Progenitor cell of endocrine pancreas (in vitro differentiated cells): ENCODE results near the gene FBXO24. TPM values are rescaled to one million over a fixed set of nuclear protein-coding genes. Genes with fewer than 3 reads are reported as not detected.
"Not testable (repeated sequence)": the region's sequence is repeated elsewhere in the genome, so short reads cannot be mapped to it uniquely, and the experiment has no call there.

Experiments
- DNase-seq: peaks from one replicate; pipeline ENCODE4 v3.0.0; 2021; ENCODE audit warnings: low spot score; ENCODE audit not compliant: unreplicated experiment
- H3K27ac Mint-ChIP-seq: 2 replicates; pipeline ENCODE4 v1.8.0; 2021; ENCODE audit warnings: mild to moderate bottlenecking, moderate library complexity, mixed read lengths
- H3K27me3 Mint-ChIP-seq: 2 replicates; pipeline ENCODE4 v1.8.0; 2021; ENCODE audit warnings: mixed read lengths
- H3K36me3 Mint-ChIP-seq: 2 replicates; pipeline ENCODE4 v1.8.0; 2022; ENCODE audit warnings: mixed read lengths; ENCODE audit not compliant: insufficient read depth
- H3K4me1 Mint-ChIP-seq: 2 replicates; pipeline ENCODE4 v1.8.0; 2021; ENCODE audit warnings: low read depth, mixed read lengths
- H3K4me3 Mint-ChIP-seq: 2 replicates; pipeline ENCODE4 v1.8.0; 2021; ENCODE audit warnings: low read depth, mild to moderate bottlenecking, moderate library complexity, mixed read lengths
- H3K9me3 Mint-ChIP-seq: 2 replicates; pipeline ENCODE4 v1.8.0; 2021; ENCODE audit warnings: low read depth, mixed read lengths
- CTCF ChIP-seq: fragments of 200-600 bp; sonication (generic); IDR thresholded peaks from one replicate; pipeline ENCODE4 v1.5.0; 2021; ENCODE audit warnings: antibody characterized with exemption, mild to moderate bottlenecking; ENCODE audit not compliant: unreplicated experiment
- total RNA-seq: library from RNA; stranded (reverse); gene quantifications from 2 replicates; pipeline ENCODE4 v1.2.1, GENCODE V29; 2021

The FBXO24 gene
- total RNA-seq, 1 donor from 2014 or later: 0.41 TPM

GRCh38 chr7:100545360-100546128 lies 40.6 kb upstream of the FBXO24 start:
- H3K36me3 Mint-ChIP-seq: peaks cover 3% of the 10 kb centered on the region
- peak overlapping the region; percentile 92 for H3K27ac Mint-ChIP-seq
- peaks cover 42% of the 10 kb centered on the region for H3K4me1 Mint-ChIP-seq
- no peak for TF ChIP-seq CTCF
- H3K27me3 Mint-ChIP-seq: no peaks in the 10 kb centered on the region
- H3K9me3 Mint-ChIP-seq: no peaks in the 10 kb centered on the region
- DNase-seq: no peak
- no peak overlapping the region for H3K4me3 Mint-ChIP-seq

DNA sequence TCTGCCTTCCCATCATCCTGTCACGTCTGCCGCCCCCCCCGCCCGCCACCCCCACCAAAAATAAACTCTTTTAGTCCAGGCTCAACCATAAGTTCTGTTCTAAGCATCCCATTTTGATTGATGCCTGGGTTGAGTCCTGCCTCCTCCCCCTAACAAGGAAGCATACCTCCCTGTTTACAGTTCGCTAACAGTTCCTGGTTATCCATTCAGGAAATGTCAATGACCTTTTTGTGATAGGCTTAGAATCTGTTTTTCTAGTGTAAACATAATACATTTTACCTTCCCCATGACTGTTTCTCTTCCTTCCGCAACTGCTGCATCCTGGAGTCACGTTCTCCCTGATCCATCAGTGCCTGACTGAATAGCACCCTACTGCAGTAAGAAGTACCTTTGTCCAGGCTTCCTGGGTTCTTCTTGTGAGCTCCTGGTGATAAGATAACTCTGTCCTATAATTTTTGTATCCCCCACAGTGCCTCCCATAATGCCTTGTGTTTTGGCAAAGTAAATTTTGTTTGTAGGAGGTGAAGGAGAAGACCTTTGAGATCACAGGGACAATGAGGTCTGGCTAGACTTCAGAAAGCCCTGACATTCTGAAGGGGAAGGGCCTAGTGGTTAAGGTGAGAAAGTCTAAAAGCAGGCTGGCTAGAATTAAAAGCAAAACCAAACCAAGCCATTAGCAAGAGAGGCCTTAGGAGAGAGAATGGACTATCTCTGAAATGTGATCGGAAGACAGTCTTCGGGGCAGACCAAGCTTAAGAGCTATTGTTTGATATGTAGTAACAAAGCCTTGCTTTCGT lies 39.8 kb upstream of the FBXO24 start:
- Mint-ChIP-seq H3K4me1 (peaks cover 42% of the 10 kb centered on the region), H3K27me3 (no peaks in the 10 kb centered on the region), H3K9me3 (no peaks in the 10 kb centered on the region), H3K36me3 (peaks cover 4% of the 10 kb centered on the region), H3K4me3 (no peak overlapping the region), H3K27ac (peak overlapping the region; percentile 92)
- no peak for DNase-seq
- no peak for TF ChIP-seq CTCF

DNA sequence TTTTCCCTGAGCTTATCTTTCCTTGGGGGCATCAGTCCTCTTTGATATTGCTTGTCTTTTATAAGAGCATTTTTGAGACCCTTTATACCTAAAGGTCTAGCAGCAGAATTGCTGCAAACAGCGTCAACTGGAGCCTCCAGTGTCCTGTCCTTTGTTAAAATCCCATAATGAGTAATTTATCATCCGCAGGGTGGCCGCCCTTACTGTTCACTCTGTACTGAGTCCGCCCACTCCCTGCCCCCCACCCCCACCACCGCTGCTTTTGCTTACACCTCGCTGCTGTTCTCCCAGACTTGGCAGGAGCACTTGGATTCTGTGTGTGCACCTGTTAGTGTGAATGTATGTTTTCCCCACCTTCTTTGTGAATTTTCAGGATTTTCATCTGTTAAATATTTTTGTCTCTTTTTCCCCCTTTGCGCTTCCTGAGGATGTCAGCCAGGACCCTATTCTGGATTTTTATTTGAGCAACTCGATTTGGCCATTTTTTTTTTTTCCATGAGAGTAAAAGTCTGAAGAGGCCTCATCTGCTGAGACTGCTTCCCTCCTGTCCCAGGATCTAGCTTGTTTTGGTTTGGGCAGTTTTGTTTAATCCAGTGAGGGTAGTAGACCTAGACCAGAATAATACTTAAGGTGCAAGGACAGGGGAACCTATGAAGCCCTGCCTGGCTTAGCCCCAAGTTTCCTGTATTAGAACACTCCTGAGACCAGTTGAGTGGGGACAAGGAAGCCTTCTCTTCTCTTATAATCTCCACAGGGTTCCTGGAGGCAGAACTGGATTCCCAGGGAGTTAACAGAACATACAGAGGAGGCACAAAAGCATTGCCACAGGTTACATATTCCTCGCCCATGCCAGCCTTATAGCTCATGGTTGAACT lies 39.0 kb upstream of the FBXO24 start:
- Mint-ChIP-seq H3K4me1 (peaks cover 41% of the 10 kb centered on the region), H3K9me3 (no peaks in the 10 kb centered on the region), H3K36me3 (peaks cover 4% of the 10 kb centered on the region), H3K27me3 (no peaks in the 10 kb centered on the region), H3K27ac (peak overlapping the region; percentile 92), H3K4me3 (no peak overlapping the region)
- DNase-seq: no peak
- no peak for TF ChIP-seq CTCF

GRCh38 chr7:100547872-100548271 lies 38.3 kb upstream of the FBXO24 start:
- H3K4me1 Mint-ChIP-seq: peaks cover 37% of the 10 kb centered on the region
- H3K27ac Mint-ChIP-seq: peak overlapping the region; percentile 25
- H3K4me3 Mint-ChIP-seq: no peak overlapping the region
- no peak for TF ChIP-seq CTCF
- no peaks in the 10 kb centered on the region for H3K27me3 Mint-ChIP-seq
- no peak for DNase-seq
- peaks cover 6% of the 10 kb centered on the region for H3K36me3 Mint-ChIP-seq
- no peaks in the 10 kb centered on the region for H3K9me3 Mint-ChIP-seq

GRCh38 chr7:100548446-100548845 lies 37.7 kb upstream of the FBXO24 start:
- DNase-seq, H3K27ac Mint-ChIP-seq, H3K27me3 Mint-ChIP-seq, H3K9me3 Mint-ChIP-seq, H3K36me3 Mint-ChIP-seq, H3K4me3 Mint-ChIP-seq: not testable (repeated sequence)
- H3K4me1 Mint-ChIP-seq: peaks cover 36% of the 10 kb centered on the region
